ENCODE data around the gene ADGRF3. TPM values are rescaled to one million over a fixed set of nuclear protein-coding genes. Genes with fewer than 3 reads are reported as not detected.

Gene ADGRF3
- total and polyA plus RNA-seq, 2 of the 8 experiments (the other 6 are each of a cell fraction or from before 2014, with no cell fraction given) = 0.54 to 0.69 TPM

GRCh38 chr2:26376799-26377198 lies 30.2 kb upstream of the ADGRF3 start:
- H2BK5ac ChIP-seq (ENCODE audit: low read depth, low read length) = no peak overlapping the region
- no peak overlapping the region for H4K8ac ChIP-seq (ENCODE audit: extremely low read depth, insufficient read depth, low read length)
- H3K4me2 ChIP-seq (ENCODE audit: insufficient read depth in 1 of 2, low read depth in 2 of 2, low read length in 2 of 2) = no peak overlapping the region
- no peak overlapping the region for H2BK15ac ChIP-seq (ENCODE audit: low read length)
- H3K4me3 ChIP-seq (ENCODE audit: extremely low read depth in 1 of 4, insufficient read depth in 2 of 4, low read depth in 3 of 4, low read length in 4 of 4) = no peak overlapping the region
- no peak overlapping the region for H3K14ac ChIP-seq (ENCODE audit: insufficient read length)
- no peak for FAIRE-seq
- no peaks in the 10 kb centered on the region for H3K79me2 ChIP-seq (ENCODE audit: control insufficient read depth in 1 of 2, insufficient read depth in 2 of 2, low read length in 2 of 2)
- no peak overlapping the region for H2BK120ac ChIP-seq (replicated peaks; ENCODE audit: low read depth, low read length)
- peaks cover 0 to 2% of the 10 kb centered on the region in 2 experiments for H4K20me1 ChIP-seq (replicated peaks in 1 of 2; ENCODE audit: control insufficient read depth in 1 of 2, insufficient read depth in 2 of 2, low read length in 2 of 2)
- H3K23me2 ChIP-seq (ENCODE audit: low read depth, low read length) = no peaks in the 10 kb centered on the region
- no peak for DNase-seq (ENCODE audit: low read depth in 1 of 2, low spot score in 2 of 2)
- WGBS, 2 experiments (ENCODE audit: extremely low coverage in 1 of 2, insufficient coverage in 1 of 2, insufficient read length in 1 of 2, insufficient replicate concordance in 2 of 2, low coverage in 1 of 2, low lambda C conversion rate in 2 of 2, missing lambda C conversion rate in 1 of 2) = 91% methylated on average over 1 of the region's 1 CpG; no CpG with 5 or more reads in 1 of the 2 experiments
- 0 out of 4 replicates have a peak, but pooled peaks cover 0 to under 1% of the 10 kb centered on the region in 2 experiments for H3K9me3 ChIP-seq (ENCODE audit: insufficient read depth in 2 of 2, low read depth in 1 of 2, low read length in 1 of 2)
- no peak for TF ChIP-seq USF2 (IDR thresholded peaks at IDR 0.05; ENCODE audit: low read length)
- TF ChIP-seq CBX8 (IDR thresholded peaks at IDR 0.05; ENCODE audit: borderline replicate concordance, low read depth, low read length) = no peak
- TF ChIP-seq SP4 (IDR thresholded peaks at IDR 0.05; ENCODE audit: low read length) = no peak
- TF ChIP-seq ATF3 (IDR thresholded peaks at IDR 0.05; ENCODE audit: insufficient read depth, low read depth, low read length) = no peak
- TF ChIP-seq SP1 (IDR thresholded peaks at IDR 0.05; ENCODE audit: low read depth, low read length) = no peak
- TF ChIP-seq RFX5 (IDR thresholded peaks at IDR 0.05; ENCODE audit: borderline replicate concordance, low read depth, low read length) = no peak
- no peak for TF ChIP-seq HDAC2 (IDR thresholded peaks at IDR 0.05; ENCODE audit: borderline replicate concordance in 1 of 2, low read depth in 2 of 2, low read length in 2 of 2)
- no peak for TF ChIP-seq EGR1 (IDR thresholded peaks at IDR 0.05; ENCODE audit: borderline replicate concordance, low read depth, low read length)
- no peak overlapping the region for H3K18ac ChIP-seq (ENCODE audit: extremely low read depth, low read length)
- no peak overlapping the region for H3K56ac ChIP-seq (replicated peaks; ENCODE audit: insufficient read length, low read depth, low read length)
- H3K27me3 ChIP-seq (replicated peaks in 1 of 4; ENCODE audit: control insufficient read depth in 3 of 4, extremely low read depth in 1 of 4, insufficient read depth in 3 of 4, low read length in 3 of 4) = peaks cover 0 to 1% (median 0%) of the 10 kb centered on the region in 4 experiments; a peak in 1 of 7 replicates
- H3K9ac ChIP-seq (replicated peaks in 1 of 4; ENCODE audit: extremely low read depth in 1 of 4, low read depth in 3 of 4, low read length in 3 of 4) = no peak overlapping the region
- H2BK20ac ChIP-seq (ENCODE audit: low read length) = no peak overlapping the region
- H3K36me3 ChIP-seq (ENCODE audit: control insufficient read depth in 2 of 4, insufficient read depth in 4 of 4, low read length in 3 of 4) = peaks cover 2 to 38% (median 17%) of the 10 kb centered on the region in 4 experiments; a peak in 7 of 8 replicates
- H3K27ac ChIP-seq (ENCODE audit: low read depth, low read length) = no peak overlapping the region
- ChIA-PET CTCF (ENCODE audit: partially characterized antibody) (interaction anchor here (2.6 kb wide), 1 partner anchor 93 kb away, joined by 5 read pairs; no protein-coding TSS in a partner anchor), POLR2A (ENCODE audit: partially characterized antibody) (no interaction called here)
- no peaks in the 10 kb centered on the region for H3K4me1 ChIP-seq (replicated peaks in 1 of 4; ENCODE audit: control insufficient read depth in 3 of 4, insufficient read depth in 4 of 4, low read length in 3 of 4)
- no peak overlapping the region for H4K5ac ChIP-seq (ENCODE audit: insufficient read length, low read depth, low read length)
- no peak overlapping the region for H2BK12ac ChIP-seq (ENCODE audit: low read depth, low read length)
- no peak overlapping the region for H4K91ac ChIP-seq (replicated peaks; ENCODE audit: insufficient read length, low read length)
- H2AK5ac ChIP-seq (ENCODE audit: low read depth, low read length) = no peak overlapping the region
- H3K79me1 ChIP-seq (ENCODE audit: low read depth, low read length) = no peaks in the 10 kb centered on the region
- no peak overlapping the region for H3K4ac ChIP-seq (replicated peaks; ENCODE audit: insufficient read length, low read depth, low read length)
- H3K23ac ChIP-seq (ENCODE audit: insufficient read length) = no peak overlapping the region
- no peak overlapping the region for H2AFZ ChIP-seq (ENCODE audit: low read length)
